ENCODE measurements around the gene MRPL14. TPM values are rescaled to one million over a fixed set of nuclear protein-coding genes. Genes with fewer than 3 reads are reported as not detected.

Gene MRPL14
- polyA plus RNA-seq, 1 donor (not counting 4 experiments of a cell fraction or from before 2014, with no cell fraction given), result 136 TPM

DNA sequence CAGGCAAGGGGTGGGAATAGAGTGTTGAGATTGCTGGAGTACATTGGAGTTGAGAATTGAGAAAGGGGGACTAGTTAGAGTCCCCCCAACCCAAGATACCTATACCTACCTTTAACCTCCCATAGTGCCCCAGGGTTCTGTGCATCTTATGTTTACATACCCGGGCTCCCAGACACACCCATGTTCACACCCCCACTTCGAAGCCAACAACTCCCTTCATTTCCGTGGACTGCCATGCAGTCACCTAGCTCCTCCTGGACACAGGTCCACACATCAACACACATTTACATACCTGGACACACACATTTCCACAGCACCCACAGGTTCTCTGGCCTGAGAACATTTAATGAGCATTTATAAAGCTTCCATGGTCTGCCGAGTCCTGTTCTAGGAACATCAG, 5.2 kb upstream of the MRPL14 start:
- H3K36me3 ChIP-seq (ENCODE audit: control insufficient read depth in 2 of 2, extremely low read depth in 1 of 2, insufficient read depth in 2 of 2, low read length in 2 of 2), result peaks cover 25 to 27% of the 10 kb centered on the region in 2 experiments
- H3K9ac ChIP-seq (ENCODE audit: control insufficient read depth, extremely low read depth, insufficient read depth, low read length), result no peak overlapping the region
- peaks cover 10% of the 10 kb centered on the region for H4K20me1 ChIP-seq (ENCODE audit: control insufficient read depth, extremely low read depth, insufficient read depth, low read length)
- FAIRE-seq (no peak), DNase-seq (ENCODE audit: low read depth, low spot score) (no peak)
- dilution Hi-C loops (cut with MboI; ENCODE audit: extremely low pct_ligation_motif_present, low sequenced_read_pairs), result no loop called here
- no peak overlapping the region for H3K4me3 ChIP-seq (ENCODE audit: control insufficient read depth in 2 of 3, extremely low read depth in 1 of 3, insufficient read depth in 2 of 3, low read depth in 1 of 3, low read length in 3 of 3)
- H2AFZ ChIP-seq (ENCODE audit: control insufficient read depth, low read length), result no peak overlapping the region
- H3K9me3 ChIP-seq (ENCODE audit: control insufficient read depth, low read depth, low read length), result no peaks in the 10 kb centered on the region
- TF ChIP-seq, protein P1, sequence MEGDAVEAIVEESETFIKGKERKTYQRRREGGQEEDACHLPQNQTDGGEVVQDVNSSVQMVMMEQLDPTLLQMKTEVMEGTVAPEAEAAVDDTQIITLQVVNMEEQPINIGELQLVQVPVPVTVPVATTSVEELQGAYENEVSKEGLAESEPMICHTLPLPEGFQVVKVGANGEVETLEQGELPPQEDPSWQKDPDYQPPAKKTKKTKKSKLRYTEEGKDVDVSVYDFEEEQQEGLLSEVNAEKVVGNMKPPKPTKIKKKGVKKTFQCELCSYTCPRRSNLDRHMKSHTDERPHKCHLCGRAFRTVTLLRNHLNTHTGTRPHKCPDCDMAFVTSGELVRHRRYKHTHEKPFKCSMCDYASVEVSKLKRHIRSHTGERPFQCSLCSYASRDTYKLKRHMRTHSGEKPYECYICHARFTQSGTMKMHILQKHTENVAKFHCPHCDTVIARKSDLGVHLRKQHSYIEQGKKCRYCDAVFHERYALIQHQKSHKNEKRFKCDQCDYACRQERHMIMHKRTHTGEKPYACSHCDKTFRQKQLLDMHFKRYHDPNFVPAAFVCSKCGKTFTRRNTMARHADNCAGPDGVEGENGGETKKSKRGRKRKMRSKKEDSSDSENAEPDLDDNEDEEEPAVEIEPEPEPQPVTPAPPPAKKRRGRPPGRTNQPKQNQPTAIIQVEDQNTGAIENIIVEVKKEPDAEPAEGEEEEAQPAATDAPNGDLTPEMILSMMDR (optimal IDR thresholded peaks at IDR 0.05 in 1 of 3, IDR thresholded peaks at IDR 0.05 in 1 of 3, conservative IDR thresholded peaks at IDR 0.05 in 1 of 3; ENCODE audit: extremely low read depth in 1 of 3, insufficient read depth in 2 of 3, low read length in 3 of 3), result no peak
- no peak for TF ChIP-seq EZH2 (IDR thresholded peaks at IDR 0.05; ENCODE audit: low read length)
- peaks cover 3% of the 10 kb centered on the region for H3K9me1 ChIP-seq (ENCODE audit: control insufficient read depth, extremely low read depth, insufficient read depth, low read length)
- H3K4me2 ChIP-seq (ENCODE audit: control insufficient read depth, extremely low read depth, insufficient read depth, low read depth, low read length), result no peak overlapping the region
- H3K27ac ChIP-seq (ENCODE audit: control insufficient read depth, insufficient read depth, low read length), result no peak overlapping the region
- H3K27me3 ChIP-seq (ENCODE audit: control insufficient read depth, extremely low read depth, insufficient read depth, low read length), result no peaks in the 10 kb centered on the region
- H3K4me1 ChIP-seq (ENCODE audit: control insufficient read depth, extremely low read depth, insufficient read depth, low read length), result peaks cover 37% of the 10 kb centered on the region
- H3K79me2 ChIP-seq (ENCODE audit: control insufficient read depth, insufficient read depth, low read length), result peaks cover 74% of the 10 kb centered on the region

DNA sequence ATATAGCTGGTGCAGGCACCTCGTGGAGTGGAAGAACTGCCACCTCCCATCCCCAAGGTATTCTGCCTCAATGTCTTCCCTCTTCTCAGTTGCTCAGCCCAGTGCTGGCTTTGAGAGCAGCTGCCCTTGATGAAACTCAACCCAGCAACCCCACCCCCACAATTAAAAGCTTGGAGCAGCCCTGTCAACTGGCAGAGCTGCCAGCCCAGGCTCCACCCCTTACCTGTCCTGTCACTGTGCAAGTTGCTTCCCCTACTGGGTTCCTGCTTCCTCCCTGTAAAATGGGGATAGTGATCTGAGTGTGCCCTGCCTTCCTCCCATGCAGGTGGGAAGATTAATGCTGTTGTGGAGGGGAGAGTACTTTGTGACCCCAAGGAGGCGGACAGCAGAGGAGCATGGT, 4.6 kb upstream of the MRPL14 start:
- peaks cover 3% of the 10 kb centered on the region for H3K9me1 ChIP-seq (ENCODE audit: control insufficient read depth, extremely low read depth, insufficient read depth, low read length)
- H3K4me3 ChIP-seq (ENCODE audit: control insufficient read depth in 2 of 3, extremely low read depth in 1 of 3, insufficient read depth in 2 of 3, low read depth in 1 of 3, low read length in 3 of 3), result no peak overlapping the region
- peaks cover 10% of the 10 kb centered on the region for H4K20me1 ChIP-seq (ENCODE audit: control insufficient read depth, extremely low read depth, insufficient read depth, low read length)
- H3K27me3 ChIP-seq (ENCODE audit: control insufficient read depth, extremely low read depth, insufficient read depth, low read length), result no peaks in the 10 kb centered on the region
- FAIRE-seq (no peak), DNase-seq (ENCODE audit: low read depth, low spot score) (no peak)
- H2AFZ ChIP-seq (ENCODE audit: control insufficient read depth, low read length), result no peak overlapping the region
- dilution Hi-C loops (cut with MboI; ENCODE audit: extremely low pct_ligation_motif_present, low sequenced_read_pairs), result no loop called here
- TF ChIP-seq, protein P1 (optimal IDR thresholded peaks at IDR 0.05 in 1 of 3, IDR thresholded peaks at IDR 0.05 in 1 of 3, conservative IDR thresholded peaks at IDR 0.05 in 1 of 3; ENCODE audit: extremely low read depth in 1 of 3, insufficient read depth in 2 of 3, low read length in 3 of 3), result no peak
- no peak for TF ChIP-seq EZH2 (IDR thresholded peaks at IDR 0.05; ENCODE audit: low read length)
- peaks cover 21 to 24% of the 10 kb centered on the region in 2 experiments for H3K36me3 ChIP-seq (ENCODE audit: control insufficient read depth in 2 of 2, extremely low read depth in 1 of 2, insufficient read depth in 2 of 2, low read length in 2 of 2)
- H3K9ac ChIP-seq (ENCODE audit: control insufficient read depth, extremely low read depth, insufficient read depth, low read length), result no peak overlapping the region
- H3K4me2 ChIP-seq (ENCODE audit: control insufficient read depth, extremely low read depth, insufficient read depth, low read depth, low read length), result no peak overlapping the region
- no peaks in the 10 kb centered on the region for H3K9me3 ChIP-seq (ENCODE audit: control insufficient read depth, low read depth, low read length)
- H3K27ac ChIP-seq (ENCODE audit: control insufficient read depth, insufficient read depth, low read length), result no peak overlapping the region
- H3K4me1 ChIP-seq (ENCODE audit: control insufficient read depth, extremely low read depth, insufficient read depth, low read length), result peaks cover 37% of the 10 kb centered on the region
- H3K79me2 ChIP-seq (ENCODE audit: control insufficient read depth, insufficient read depth, low read length), result peaks cover 76% of the 10 kb centered on the region
